ENCODE data around the gene C9orf72. TPM values are rescaled to one million over a fixed set of nuclear protein-coding genes. Genes with fewer than 3 reads are reported as not detected.

Gene C9orf72
- total RNA-seq, 1 experiment from 2014 or later = 5.8 TPM

DNA sequence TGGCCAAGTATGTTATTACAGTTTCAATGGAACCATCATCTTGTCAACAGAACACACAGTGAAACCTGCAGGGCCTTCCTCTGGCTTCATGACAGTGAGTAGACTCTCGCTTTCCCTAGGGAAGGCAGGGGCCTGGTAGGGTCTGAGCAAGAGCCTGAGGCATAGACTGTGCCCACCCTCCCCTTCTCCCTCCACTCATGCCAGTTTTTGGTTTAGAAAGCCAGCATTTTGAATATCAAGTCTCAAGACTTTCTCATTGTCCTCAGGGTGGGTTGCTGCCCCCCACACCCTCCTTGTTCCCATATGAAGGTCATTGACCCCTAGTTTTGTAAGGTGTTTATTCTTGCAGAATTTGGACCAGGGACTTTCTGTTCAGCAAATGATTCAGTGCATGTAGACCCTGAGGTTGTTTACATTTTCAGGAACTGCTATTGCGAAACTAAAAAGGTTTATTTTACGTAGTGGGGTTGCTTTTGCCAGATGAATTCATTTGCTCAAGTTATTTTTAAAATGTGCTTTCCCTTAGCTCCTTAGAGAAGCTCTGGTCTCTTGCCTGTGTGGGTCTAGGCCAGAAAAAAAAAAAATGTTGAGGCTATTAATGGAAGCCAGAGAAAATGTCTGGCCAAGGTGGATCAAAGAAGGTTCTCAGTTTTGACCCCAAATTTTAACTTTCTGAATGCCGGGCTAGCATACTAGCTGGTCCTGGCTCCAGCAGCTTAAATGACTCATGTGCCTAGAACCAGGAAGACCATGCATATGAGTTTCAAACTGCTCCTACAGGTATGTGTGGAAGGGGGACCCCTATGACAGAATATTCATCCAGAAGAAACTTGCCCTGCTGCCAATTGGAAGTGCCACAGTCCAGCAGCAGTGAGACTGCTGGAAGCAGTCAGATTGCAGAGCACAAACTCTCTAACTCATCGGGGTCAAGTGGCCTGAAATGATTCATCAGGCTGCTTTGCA lies 33.5 kb downstream of the C9orf72 start:
- Histone ChIP-seq H3K4me1 (replicated peaks) (peaks cover 16% of the 10 kb centered on the region), H3K27me3 (replicated peaks) (no peaks in the 10 kb centered on the region), H3K9me3 (replicated peaks) (no peaks in the 10 kb centered on the region), H3K4me3 (no peak overlapping the region), H3K27ac (no peak overlapping the region), H3K36me3 (no peaks in the 10 kb centered on the region)
- no peak for DNase-seq (ENCODE audit: low read depth in 1 of 2, low spot score in 2 of 2)

DNA sequence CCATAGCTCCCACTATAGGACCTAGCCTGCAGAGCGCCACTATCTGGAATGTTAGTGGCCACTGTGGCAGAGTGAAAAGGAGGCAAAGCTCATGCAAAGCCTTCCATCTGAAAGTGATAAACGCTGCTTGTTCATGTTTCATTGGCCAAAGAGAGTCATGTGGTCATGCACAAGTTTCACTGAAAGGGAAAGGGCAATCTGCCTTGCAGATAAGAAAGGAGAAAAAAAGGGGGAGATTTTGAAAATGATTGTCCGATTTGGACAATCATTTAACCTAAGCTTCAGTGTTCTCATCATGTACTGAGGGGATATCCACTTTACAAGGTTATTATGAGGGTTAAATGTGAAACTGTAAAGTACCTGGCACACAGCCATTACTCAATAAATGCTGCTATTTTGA lies 34.6 kb downstream of the C9orf72 start:
- H3K9me3 ChIP-seq (replicated peaks) = no peaks in the 10 kb centered on the region
- H3K27ac ChIP-seq = no peak overlapping the region
- DNase-seq (ENCODE audit: low read depth in 1 of 2, low spot score in 2 of 2) = no peak
- no peaks in the 10 kb centered on the region for H3K27me3 ChIP-seq (replicated peaks)
- no peaks in the 10 kb centered on the region for H3K36me3 ChIP-seq
- peaks cover 16% of the 10 kb centered on the region for H3K4me1 ChIP-seq (replicated peaks)
- H3K4me3 ChIP-seq = no peak overlapping the region

DNA sequence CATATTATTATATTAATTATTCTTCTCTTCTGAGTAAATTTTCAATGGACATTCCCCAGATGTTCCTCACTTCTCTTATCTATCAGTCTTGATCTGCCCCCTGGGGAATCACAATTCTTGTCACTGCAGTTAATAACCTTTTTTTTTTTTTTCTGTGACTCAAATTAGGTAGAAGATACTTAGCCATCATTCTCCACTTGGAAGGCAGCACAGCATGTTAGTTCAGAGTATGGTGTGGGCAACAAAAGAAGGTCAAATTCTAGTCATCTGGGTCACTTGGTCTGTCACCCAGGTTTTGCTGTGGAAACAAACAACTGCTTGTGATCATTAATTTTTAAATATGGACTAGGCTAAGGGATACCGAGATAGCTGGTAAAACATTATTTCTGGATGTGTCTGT lies 35.5 kb downstream of the C9orf72 start:
- no peak for DNase-seq (ENCODE audit: low read depth in 1 of 2, low spot score in 2 of 2)
- Histone ChIP-seq H3K27ac (no peak overlapping the region), H3K9me3 (replicated peaks) (no peaks in the 10 kb centered on the region), H3K27me3 (replicated peaks) (no peaks in the 10 kb centered on the region), H3K4me3 (no peak overlapping the region), H3K36me3 (no peaks in the 10 kb centered on the region), H3K4me1 (replicated peaks) (peaks cover 11% of the 10 kb centered on the region)

DNA sequence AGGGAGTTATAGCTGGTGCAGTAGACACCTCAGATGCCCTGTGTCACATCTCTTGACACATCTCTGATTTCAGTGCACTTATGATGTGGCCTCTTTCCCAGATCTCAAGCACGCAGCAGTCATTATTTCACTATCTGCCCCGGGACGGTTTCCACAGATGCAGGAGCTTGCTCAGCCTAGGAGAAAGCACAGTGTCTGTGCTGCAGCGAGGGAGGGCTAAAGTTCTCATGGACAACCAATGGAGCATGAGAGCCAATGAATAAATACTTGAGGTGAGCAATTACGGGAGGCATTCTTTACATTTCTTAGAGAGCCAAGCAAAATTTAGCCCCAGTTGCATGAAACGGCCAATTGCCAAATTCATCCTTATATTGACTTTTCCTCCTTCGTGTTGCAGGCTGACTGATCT lies 36.2 kb downstream of the C9orf72 start:
- H3K36me3 ChIP-seq = no peaks in the 10 kb centered on the region
- H3K4me1 ChIP-seq (replicated peaks) = peaks cover 4% of the 10 kb centered on the region
- DNase-seq (ENCODE audit: low read depth in 1 of 2, low spot score in 2 of 2) = no peak

DNA sequence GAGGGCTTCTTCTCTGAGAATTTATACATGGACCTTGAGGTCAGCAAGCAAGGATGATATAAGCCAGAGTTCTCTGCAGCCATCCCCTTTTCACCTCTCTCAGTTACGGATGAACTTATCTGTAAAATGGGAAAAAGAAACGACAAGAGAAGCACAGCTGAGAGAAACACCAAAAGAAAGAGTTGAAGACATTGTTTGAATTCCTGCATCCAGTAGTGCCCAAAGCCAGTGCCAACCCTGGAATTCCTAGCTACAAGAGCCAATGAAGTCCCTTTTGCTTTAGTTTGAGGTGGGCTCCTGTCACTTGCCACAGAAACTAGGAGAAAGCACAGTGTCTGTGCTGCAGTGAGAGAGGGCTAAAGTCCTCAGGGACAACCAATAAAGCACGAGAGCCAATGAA lies 37.1 kb downstream of the C9orf72 start:
- no peak overlapping the region for H3K4me3 ChIP-seq
- no peaks in the 10 kb centered on the region for H3K36me3 ChIP-seq
- DNase-seq (ENCODE audit: low read depth in 1 of 2, low spot score in 2 of 2) = no peak
- H3K27ac ChIP-seq = no peak overlapping the region
- no peaks in the 10 kb centered on the region for H3K9me3 ChIP-seq (replicated peaks)
- 0 out of 2 replicates have a peak, but pooled peaks cover 3% of the 10 kb centered on the region for H3K4me1 ChIP-seq (replicated peaks)
- no peaks in the 10 kb centered on the region for H3K27me3 ChIP-seq (replicated peaks)

More for the DNA sequence above, 36.2 kb downstream of the C9orf72 start:
- H3K4me3 ChIP-seq = no peak overlapping the region
- H3K27ac ChIP-seq = no peak overlapping the region
- no peaks in the 10 kb centered on the region for H3K27me3 ChIP-seq (replicated peaks)
- no peaks in the 10 kb centered on the region for H3K9me3 ChIP-seq (replicated peaks)

DNA sequence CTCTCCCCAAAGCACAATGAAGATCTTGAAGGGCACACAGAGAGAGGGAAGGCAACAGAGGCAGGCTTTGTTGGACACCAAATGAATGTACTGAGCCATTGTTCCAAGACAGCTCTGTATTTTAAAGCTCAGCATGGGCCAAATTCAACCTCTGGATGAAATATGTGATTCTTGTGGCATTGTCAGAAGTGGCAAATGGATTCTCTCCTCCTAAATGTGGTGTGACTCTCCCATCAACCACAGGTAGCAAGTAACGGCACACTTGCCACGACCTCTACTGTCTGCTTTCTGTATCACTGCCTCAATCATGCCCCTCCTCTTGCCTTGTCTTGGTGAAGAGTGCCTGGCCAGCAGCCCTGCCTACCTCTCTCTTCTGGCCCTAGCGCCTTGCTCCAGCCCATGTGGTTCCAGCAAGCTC lies 37.6 kb downstream of the C9orf72 start:
- H3K4me1 ChIP-seq (replicated peaks) = 0 out of 2 replicates have a peak, but pooled peaks cover 3% of the 10 kb centered on the region
- DNase-seq (ENCODE audit: low read depth in 1 of 2, low spot score in 2 of 2) = no peak
- H3K4me3 ChIP-seq = no peak overlapping the region
- no peaks in the 10 kb centered on the region for H3K9me3 ChIP-seq (replicated peaks)
- H3K27me3 ChIP-seq (replicated peaks) = no peaks in the 10 kb centered on the region
- H3K36me3 ChIP-seq = no peaks in the 10 kb centered on the region
- H3K27ac ChIP-seq = no peak overlapping the region

DNA sequence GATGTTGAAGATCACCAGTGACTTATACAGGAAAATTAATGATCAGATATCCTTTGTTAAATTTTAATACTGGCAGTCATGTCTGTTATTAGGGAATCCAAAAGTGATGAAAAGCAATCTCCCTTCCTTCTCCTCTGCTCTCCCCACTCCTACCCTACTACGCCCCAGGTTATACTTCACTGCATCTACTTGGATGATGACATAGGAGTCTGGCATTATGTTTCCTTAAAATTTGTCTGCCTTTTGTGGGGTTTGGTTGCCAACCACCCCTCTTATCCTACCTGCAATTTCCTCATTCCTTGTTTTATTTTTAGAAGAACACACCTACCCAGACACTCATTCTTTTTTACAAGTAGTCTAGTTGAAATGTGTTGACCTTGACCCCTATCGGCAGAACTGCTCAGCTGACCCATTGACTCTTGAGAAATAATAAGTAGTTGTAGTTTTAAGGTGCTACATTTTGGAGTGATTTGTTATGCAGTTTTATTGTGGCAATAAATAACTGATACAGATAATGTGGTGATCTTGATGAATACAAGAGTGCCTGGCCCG lies 38.5 kb downstream of the C9orf72 start:
- no peaks in the 10 kb centered on the region for H3K27me3 ChIP-seq (replicated peaks)
- no peak overlapping the region for H3K4me3 ChIP-seq
- no peaks in the 10 kb centered on the region for H3K36me3 ChIP-seq
- DNase-seq (ENCODE audit: low read depth in 1 of 2, low spot score in 2 of 2) = no peak
- no peaks in the 10 kb centered on the region for H3K4me1 ChIP-seq (replicated peaks)
- H3K27ac ChIP-seq = no peak overlapping the region
- no peaks in the 10 kb centered on the region for H3K9me3 ChIP-seq (replicated peaks)

DNA sequence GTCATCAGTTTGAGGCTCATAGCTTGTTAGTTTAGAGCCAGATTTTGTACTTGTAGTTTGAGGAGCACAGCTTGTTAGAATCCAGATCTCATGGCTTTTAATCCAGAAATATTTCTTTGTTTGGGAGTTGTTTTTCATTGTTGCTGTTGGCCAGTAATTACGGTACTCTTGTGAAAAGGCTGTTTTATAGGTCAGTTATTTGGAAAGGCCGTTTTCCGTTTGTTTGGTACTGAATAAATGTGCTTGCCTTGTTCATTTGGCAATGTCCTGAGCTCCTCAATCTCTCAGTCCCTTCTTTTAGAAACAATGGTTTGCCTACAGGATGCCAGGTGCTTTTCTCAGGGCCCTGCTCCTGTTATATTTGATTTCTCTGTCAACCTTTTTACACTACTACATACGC lies 39.1 kb downstream of the C9orf72 start:
- H3K4me3 ChIP-seq = no peak overlapping the region
- H3K27ac ChIP-seq = no peak overlapping the region
- DNase-seq (ENCODE audit: low read depth in 1 of 2, low spot score in 2 of 2) = no peak
- peaks cover 4% of the 10 kb centered on the region; the same call in 1 of the 2 replicates for H3K4me1 ChIP-seq (replicated peaks)
- H3K27me3 ChIP-seq (replicated peaks) = no peaks in the 10 kb centered on the region
- H3K9me3 ChIP-seq (replicated peaks) = no peaks in the 10 kb centered on the region
- H3K36me3 ChIP-seq = no peaks in the 10 kb centered on the region

DNA sequence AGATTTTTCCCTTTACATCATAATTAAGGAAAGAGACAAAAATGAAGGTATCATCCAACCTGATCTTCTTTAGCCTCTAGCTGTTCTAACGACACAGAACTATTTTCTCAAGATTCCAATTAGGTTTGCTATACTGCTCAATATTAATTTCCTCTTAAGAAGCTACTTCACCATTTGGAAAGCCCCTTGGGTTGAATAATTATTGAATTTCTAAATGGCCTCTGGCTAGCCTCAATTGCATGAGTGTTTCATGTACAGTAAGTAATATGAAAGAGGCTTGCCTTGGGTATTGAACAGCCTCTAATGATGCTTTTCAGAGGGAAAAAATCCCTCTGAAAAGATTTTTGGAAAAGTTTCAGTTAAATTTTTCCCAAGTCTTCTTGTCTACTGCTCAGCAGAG lies 40.0 kb downstream of the C9orf72 start:
- Histone ChIP-seq H3K9me3 (replicated peaks) (no peaks in the 10 kb centered on the region), H3K4me1 (replicated peaks) (peaks cover 7% of the 10 kb centered on the region; the same call in 1 of the 2 replicates), H3K4me3 (no peak overlapping the region), H3K36me3 (no peaks in the 10 kb centered on the region), H3K27me3 (replicated peaks) (0 out of 2 replicates have a peak, but pooled peaks cover 3% of the 10 kb centered on the region), H3K27ac (no peak overlapping the region)
- DNase-seq (ENCODE audit: low read depth in 1 of 2, low spot score in 2 of 2) = no peak

DNA sequence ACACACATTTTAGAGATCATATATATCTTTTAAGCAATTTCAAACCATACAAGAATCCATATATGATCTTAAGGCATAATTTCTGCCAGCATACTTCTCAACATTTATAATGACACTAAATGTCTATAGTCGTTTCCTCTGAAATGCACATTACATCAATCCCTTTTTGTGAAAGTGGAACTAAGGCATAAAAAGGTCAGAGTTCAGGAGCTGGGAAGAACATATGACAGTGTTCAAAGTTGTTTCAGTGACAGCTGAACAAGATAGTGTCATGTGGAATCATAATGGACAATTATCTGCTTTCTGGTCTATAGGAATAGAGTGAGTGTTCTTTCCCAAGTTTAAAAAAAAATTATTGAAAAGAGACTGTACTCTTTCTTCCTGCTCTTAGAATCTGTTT lies 41.2 kb downstream of the C9orf72 start:
- no peaks in the 10 kb centered on the region for H3K36me3 ChIP-seq
- 0 out of 2 replicates have a peak, but pooled peaks cover 3% of the 10 kb centered on the region for H3K27me3 ChIP-seq (replicated peaks)
- H3K4me1 ChIP-seq (replicated peaks) = peaks cover 7% of the 10 kb centered on the region; the same call in 1 of the 2 replicates
- H3K27ac ChIP-seq = no peak overlapping the region
- no peak overlapping the region for H3K4me3 ChIP-seq
- DNase-seq (ENCODE audit: low read depth in 1 of 2, low spot score in 2 of 2) = no peak
- no peaks in the 10 kb centered on the region for H3K9me3 ChIP-seq (replicated peaks)

DNA sequence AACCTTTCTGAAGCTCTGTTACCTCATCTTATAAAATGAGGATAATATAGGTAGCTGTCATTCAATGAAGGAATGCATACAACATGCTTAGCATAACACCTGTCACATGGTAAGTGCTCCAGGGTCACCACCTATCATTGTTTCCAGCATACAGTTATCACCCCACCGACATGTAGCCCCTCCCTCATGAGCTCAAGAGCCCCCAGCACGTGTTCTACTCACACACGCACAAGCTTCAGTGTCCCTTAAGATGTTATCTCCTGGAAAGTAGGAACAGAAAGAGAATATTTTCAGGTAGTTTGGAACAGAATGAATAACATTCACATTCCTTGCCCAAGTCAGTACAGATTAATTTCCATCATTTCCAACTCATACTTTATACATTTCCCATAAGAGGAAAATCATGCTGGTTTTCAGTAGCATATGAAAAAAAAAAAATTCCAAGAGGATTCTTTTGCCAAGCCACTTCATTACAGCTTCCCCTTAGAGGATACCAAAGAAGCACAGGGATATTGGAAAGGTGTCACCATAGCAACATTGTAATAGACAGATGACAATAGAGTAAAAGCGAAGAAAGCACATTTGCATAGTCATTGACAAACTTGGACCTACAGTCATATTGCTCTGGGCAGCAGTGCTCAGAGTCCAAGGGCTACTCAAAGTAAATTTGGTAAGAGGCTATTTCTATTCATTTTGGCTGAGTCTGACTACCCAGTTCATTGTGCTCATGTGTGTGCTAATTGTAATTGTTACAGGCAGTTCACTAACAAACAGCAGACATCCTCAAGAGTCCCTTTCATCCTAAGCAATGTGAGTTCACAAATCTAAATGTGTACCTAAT lies 42.1 kb downstream of the C9orf72 start:
- DNase-seq (ENCODE audit: low read depth in 1 of 2, low spot score in 2 of 2) = no peak
- no peaks in the 10 kb centered on the region for H3K9me3 ChIP-seq (replicated peaks)
- 0 out of 2 replicates have a peak, but pooled peaks cover 3% of the 10 kb centered on the region for H3K27me3 ChIP-seq (replicated peaks)
- H3K27ac ChIP-seq = no peak overlapping the region
- peaks cover 7% of the 10 kb centered on the region; the same call in 1 of the 2 replicates for H3K4me1 ChIP-seq (replicated peaks)
- H3K4me3 ChIP-seq = no peak overlapping the region
- no peaks in the 10 kb centered on the region for H3K36me3 ChIP-seq

DNA sequence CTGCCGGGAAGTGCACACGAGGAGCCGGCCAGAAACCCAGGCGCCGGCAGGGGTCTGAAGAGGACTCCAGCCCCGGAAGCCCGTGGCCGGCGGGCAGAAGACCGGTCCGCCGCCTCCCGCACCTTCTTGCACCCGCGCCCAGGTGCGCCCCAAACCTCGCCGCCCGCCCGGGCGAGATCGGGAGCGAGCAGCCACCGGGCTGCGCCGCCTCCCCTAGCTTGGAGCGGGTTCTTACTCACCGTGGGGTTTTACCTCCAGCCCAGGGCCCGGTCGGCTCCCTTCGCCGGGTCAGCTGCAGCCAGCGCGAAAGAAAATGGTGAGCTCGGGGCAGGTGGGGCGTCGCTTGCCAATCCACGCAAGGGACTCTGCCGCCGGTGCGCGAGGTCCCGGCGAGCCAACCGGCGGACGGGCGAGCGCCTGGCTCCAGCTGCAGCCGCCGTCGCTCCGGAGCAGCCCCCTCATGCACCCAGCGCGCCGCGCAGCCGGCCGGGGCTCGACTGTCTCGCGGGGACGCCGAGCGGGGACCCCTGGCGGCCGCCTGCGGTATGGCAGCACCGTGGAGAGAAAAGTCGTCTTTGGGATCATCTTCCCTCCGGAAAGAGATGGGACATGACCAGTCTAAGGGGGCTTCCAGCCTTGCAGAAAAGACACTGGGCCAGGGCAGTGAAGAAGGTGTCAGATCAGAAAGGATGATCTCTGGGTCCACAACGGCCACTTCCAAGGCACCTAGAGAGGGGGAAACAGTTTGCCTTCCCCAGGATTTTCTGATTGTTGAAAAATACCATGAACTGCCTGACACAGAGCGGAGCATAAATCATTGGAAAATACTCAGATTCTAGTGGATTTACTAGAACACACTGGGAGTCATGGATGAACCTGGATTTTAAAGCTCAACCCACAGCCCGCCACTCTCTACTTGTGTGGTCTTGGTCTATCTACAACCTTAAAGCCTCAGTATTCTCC lies 43.7 kb downstream of the C9orf72 start, which contains the start of gene MOB3B:
Gene MOB3B, minus strand, starts transcription at position 499 of the 963 bp plus-strand sequence. CDS start 74,264 bp downstream, outside the sequence.
- DNase-seq (ENCODE audit: low read depth in 1 of 2, low spot score in 2 of 2) = peak; percentile 42 to 54
- 0 out of 2 replicates have a peak, but pooled peaks cover 3% of the 10 kb centered on the region for H3K27me3 ChIP-seq (replicated peaks)
- H3K9me3 ChIP-seq (replicated peaks) = no peaks in the 10 kb centered on the region
- H3K4me3 ChIP-seq = peak within 1 kb of the TSS; percentile 35
- peaks cover 7% of the 10 kb centered on the region; the same call in 1 of the 2 replicates for H3K4me1 ChIP-seq (replicated peaks)
- H3K27ac ChIP-seq = no peak within 1 kb of the TSS
- H3K36me3 ChIP-seq = no peaks in the 10 kb centered on the region
